Endothelial cell (in vitro differentiated cells): ENCODE measurements around the gene PIP5K1A. TPM values are rescaled to one million over a fixed set of nuclear protein-coding genes. Genes with fewer than 3 reads are reported as not detected.

Experiments used
- DNase-seq: peaks from one replicate; pipeline ENCODE4 v3.0.0; 2021; ENCODE audit warnings: low spot score
- H3K27ac Mint-ChIP-seq: one replicate; pipeline ENCODE4 v1.8.0; 2021; ENCODE audit warnings: mixed read lengths, inconsistent platforms; ENCODE audit not compliant: unreplicated experiment
- H3K27me3 Mint-ChIP-seq: one replicate; pipeline ENCODE4 v1.8.0; 2021; ENCODE audit warnings: mild to moderate bottlenecking, moderate library complexity, mixed read lengths, inconsistent platforms; ENCODE audit not compliant: unreplicated experiment
- H3K36me3 Mint-ChIP-seq: one replicate; pipeline ENCODE4 v1.8.0; 2021; ENCODE audit warnings: mild to moderate bottlenecking, low read depth, mixed read lengths, inconsistent platforms; ENCODE audit not compliant: unreplicated experiment
- H3K4me1 Mint-ChIP-seq: one replicate; pipeline ENCODE4 v1.8.0; 2021; ENCODE audit warnings: mild to moderate bottlenecking, mixed read lengths, inconsistent platforms; ENCODE audit not compliant: unreplicated experiment
- H3K4me3 Mint-ChIP-seq: one replicate; pipeline ENCODE4 v1.8.0; 2021; ENCODE audit warnings: mild to moderate bottlenecking, mixed read lengths, inconsistent platforms; ENCODE audit not compliant: unreplicated experiment
- H3K9me3 Mint-ChIP-seq: one replicate; pipeline ENCODE4 v1.8.0; 2021; ENCODE audit warnings: mixed read lengths, inconsistent platforms; ENCODE audit not compliant: unreplicated experiment
- CTCF ChIP-seq: fragments of 200-600 bp; sonication (generic); IDR thresholded peaks from one replicate; pipeline ENCODE4 v1.5.0; 2021; ENCODE audit warnings: antibody characterized with exemption; ENCODE audit not compliant: unreplicated experiment
- total RNA-seq: library from RNA; stranded (reverse); fragmentation: NEBNext Ultra II Directional; extraction: Animal tissue kit (Norgen Biotek cat#: 25700); gene quantifications from one replicate; pipeline ENCODE4 v1.2.1, GENCODE V29; 2021; ENCODE audit not compliant: unreplicated experiment

PIP5K1A gene
- total RNA-seq, 1 donor from 2014 or later, result 75.9 TPM

GRCh38 chr1:151277249-151277648 is 78.9 kb downstream of the PIP5K1A start:
- H3K4me1 Mint-ChIP-seq, result peaks cover 4% of the 10 kb centered on the region
- peaks cover 10% of the 10 kb centered on the region for H3K27me3 Mint-ChIP-seq
- TF ChIP-seq CTCF, result no peak
- no peak overlapping the region for H3K27ac Mint-ChIP-seq
- no peak for DNase-seq
- no peaks in the 10 kb centered on the region for H3K9me3 Mint-ChIP-seq
- H3K36me3 Mint-ChIP-seq, result peaks cover 12% of the 10 kb centered on the region
- no peak overlapping the region for H3K4me3 Mint-ChIP-seq

GRCh38 chr1:151281225-151281968 is 83.0 kb downstream of the PIP5K1A start:
- H3K27ac Mint-ChIP-seq, result peak overlapping the region; percentile 99
- no peaks in the 10 kb centered on the region for H3K9me3 Mint-ChIP-seq
- peak; percentile 56 for TF ChIP-seq CTCF
- H3K36me3 Mint-ChIP-seq, result peaks cover 15% of the 10 kb centered on the region
- H3K27me3 Mint-ChIP-seq, result peaks cover 17% of the 10 kb centered on the region
- peak overlapping the region; percentile 97 for H3K4me3 Mint-ChIP-seq
- DNase-seq, result peak; percentile 92
- peaks cover 17% of the 10 kb centered on the region for H3K4me1 Mint-ChIP-seq

- peaks cover 17% of the 10 kb centered on the region for H3K27me3 Mint-ChIP-seq
- H3K4me1 Mint-ChIP-seq, result peaks cover 17% of the 10 kb centered on the region
- H3K36me3 Mint-ChIP-seq, result peaks cover 15% of the 10 kb centered on the region
- peak within 1 kb of the TSS; percentile 99 for H3K27ac Mint-ChIP-seq
- peak; percentile 98 for DNase-seq
- H3K9me3 Mint-ChIP-seq, result no peaks in the 10 kb centered on the region
- TF ChIP-seq CTCF, result no peak
- H3K4me3 Mint-ChIP-seq, result peak within 1 kb of the TSS; percentile 97
Measured at GRCh38 chr1:151281969-151282882, 83.9 kb downstream of the PIP5K1A start, which contains the start of gene ZNF687. ZNF687 (plus strand) TSS chr1:151282299; CDS start chr1:151286292, 3,993 bp downstream.

GRCh38 chr1:151282883-151283725 is 84.8 kb downstream of the PIP5K1A start:
- Mint-ChIP-seq H3K36me3 (peaks cover 15% of the 10 kb centered on the region), H3K4me1 (peaks cover 17% of the 10 kb centered on the region), H3K4me3 (peak overlapping the region; percentile 92), H3K27ac (peak overlapping the region; percentile 82), H3K9me3 (no peaks in the 10 kb centered on the region), H3K27me3 (peaks cover 17% of the 10 kb centered on the region)
- no peak for TF ChIP-seq CTCF
- peak; percentile 23 for DNase-seq
